RPMI7951 (cell line): ENCODE results near the gene RUBCN. TPM values are rescaled to one million over a fixed set of nuclear protein-coding genes. Genes with fewer than 3 reads are reported as not detected.

ENCODE experiments used
- total RNA-seq: library from RNA; depleted of rRNA; stranded (reverse); fragments of >200 nt; shearing (Covaris generic); gene quantifications from 2 replicates; pipeline ENCODE4 v1.2.3, GENCODE V29; 2014; rRNA removed

RUBCN gene
- total RNA-seq, 1 experiment from 2014 or later = 20.4 TPM

Other genes with a start within 250 kb of the RUBCN start
- 13.1 and 14.5 TPM in 2 replicates for gene BDH1, start 180.9 kb downstream of the RUBCN start, total RNA-seq
- 72.6 and 77.9 TPM in 2 replicates for gene FYTTD1, start 13.0 kb upstream of the RUBCN start, total RNA-seq
- gene LRCH3, start 54.4 kb upstream of the RUBCN start, total RNA-seq = 19.9 and 298 TPM in 2 replicates
- gene RPL35A, start 213.3 kb upstream of the RUBCN start, total RNA-seq = 910 and 934 TPM in 2 replicates
- gene LMLN, start 223.3 kb upstream of the RUBCN start, total RNA-seq = 4.4 and 5.8 TPM in 2 replicates